ENCODE results near the gene KRT13. TPM values are rescaled to one million over a fixed set of nuclear protein-coding genes. Genes with fewer than 3 reads are reported as not detected.

Gene KRT13
- total and polyA plus RNA-seq, 2 of the 4 experiments (the other 2 are of a cell fraction) = 0.18 to 0.56 TPM

DNA sequence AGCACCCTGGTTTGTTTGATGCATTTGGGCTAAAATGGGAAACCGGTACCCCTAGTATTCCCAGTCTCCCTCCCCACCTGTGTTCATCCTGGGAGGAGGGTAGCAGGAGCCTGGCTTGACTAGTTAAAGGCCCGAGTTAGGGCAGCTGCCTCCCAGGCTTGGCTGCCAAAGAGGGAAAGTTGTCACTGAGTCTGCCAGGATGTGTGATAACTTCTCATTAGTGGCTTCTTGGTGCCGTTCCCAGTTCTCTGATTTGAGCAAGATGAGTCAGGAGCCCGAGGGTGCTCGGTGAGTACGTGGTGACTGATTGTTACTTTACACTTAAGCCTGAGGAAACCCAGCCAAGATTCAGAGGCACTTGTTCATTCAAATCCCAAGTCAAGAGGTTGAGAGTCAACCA, 40.7 kb downstream of the KRT13 start:
- H3K4me2 ChIP-seq (ENCODE audit: low read depth, low read length) = no peak overlapping the region
- H2AFZ ChIP-seq (replicated peaks; ENCODE audit: low read length, poor library complexity) = peak overlapping the region; percentile 17
- in situ Hi-C loops (cut with MboI; ENCODE audit: low sequenced_read_pairs) (no loop called here), intact Hi-C loops (cut with micrococcal nuclease) (no loop called here), dilution Hi-C loops (cut with HindIII; ENCODE audit: low sequenced_read_pairs, unreplicated experiment) (no loop called here)
- peak overlapping the region; percentile 24; the same call in 1 of the 3 replicates for H2BK15ac ChIP-seq (ENCODE audit: low read depth, low read length)
- no TSS peak for BruUV-seq (replicated peaks)
- H2AK5ac ChIP-seq (ENCODE audit: low read depth, low read length) = no peak overlapping the region; the same call in 1 of the 2 replicates
- H3K36me3 ChIP-seq (ENCODE audit: control insufficient read depth, insufficient read depth, low read length) = no peaks in the 10 kb centered on the region
- no peak overlapping the region for H2BK5ac ChIP-seq (ENCODE audit: low read depth, low read length, poor library complexity, severe bottlenecking)
- peaks cover 25% of the 10 kb centered on the region for H3K27me3 ChIP-seq (ENCODE audit: control insufficient read depth, insufficient read depth, low read length)
- DNase-seq (peak; percentile 91), ATAC-seq (ENCODE audit: low read depth) (peak; percentile 85)
- no peak overlapping the region for H3K4me3 ChIP-seq (ENCODE audit: insufficient read depth, low read depth, low read length)
- ChIA-PET POLR2A (ENCODE audit: unreplicated experiment) (no interaction called here), CTCF (no interaction called here)
- WGBS, 2 experiments (ENCODE audit: extremely low coverage in 2 of 2, insufficient read length in 1 of 2) = 0% methylated on average over 4 of the region's 6 CpGs; no CpG with 5 or more reads in 1 of the 2 experiments
- H3K9me1 ChIP-seq (ENCODE audit: insufficient read depth, low read length) = no peaks in the 10 kb centered on the region
- H3K9me3 ChIP-seq (ENCODE audit: control insufficient read depth, insufficient read depth, low read length) = peaks cover 10% of the 10 kb centered on the region
- TF ChIP-seq BHLHE40 (IDR thresholded peaks at IDR 0.05; ENCODE audit: low read depth, low read length) = peak; percentile 59
- TF ChIP-seq POLR2A (IDR thresholded peaks at IDR 0.05; ENCODE audit: low read depth, low read length) = no peak
- no peak for TF ChIP-seq ELK1 (IDR thresholded peaks at IDR 0.05; ENCODE audit: borderline replicate concordance, low read depth, low read length)
- peak; percentile 69 for TF ChIP-seq FOS (IDR thresholded peaks at IDR 0.05; ENCODE audit: low read depth, low read length)
- no peak for TF ChIP-seq SMC3 (IDR thresholded peaks at IDR 0.05; ENCODE audit: low read depth, low read length)
- H4K20me1 ChIP-seq (ENCODE audit: insufficient read depth, low read length) = no peaks in the 10 kb centered on the region; the same call in 1 of the 2 replicates
- no peak overlapping the region for H3K9ac ChIP-seq (ENCODE audit: low read depth, low read length)
- H3K56ac ChIP-seq (ENCODE audit: extremely low read depth, insufficient read depth, low read length) = no peak overlapping the region
- peak overlapping the region; percentile 45; the same call in 1 of the 2 replicates for H3K4ac ChIP-seq (ENCODE audit: low read depth, low read length)
- H3K18ac ChIP-seq (ENCODE audit: low read depth, low read length) = no peak overlapping the region
- H3K14ac ChIP-seq (replicated peaks; ENCODE audit: low read depth, low read length) = 0 out of 2 replicates have a peak overlapping the region, but pooled peaks have one; percentile 39
- peak overlapping the region; percentile 85 for H2AK9ac ChIP-seq (replicated peaks; ENCODE audit: low read depth, low read length, poor library complexity)
- peaks cover 8% of the 10 kb centered on the region for H3K4me1 ChIP-seq (ENCODE audit: control insufficient read depth, insufficient read depth, low read length)
- no peak overlapping the region for H2BK20ac ChIP-seq (ENCODE audit: low read depth, low read length)
- H2BK120ac ChIP-seq (ENCODE audit: low read depth, low read length) = no peak overlapping the region
- H4K5ac ChIP-seq (ENCODE audit: low read depth, low read length) = no peak overlapping the region
- H3K23ac ChIP-seq (ENCODE audit: low read depth, low read length) = no peak overlapping the region
- no peaks in the 10 kb centered on the region for H3K79me1 ChIP-seq (ENCODE audit: low read depth in 1 of 2, low read length in 2 of 2)
- H4K91ac ChIP-seq (ENCODE audit: insufficient read depth, low read depth, low read length) = no peak overlapping the region
- 0 out of 4 replicates have a peak overlapping the region, but pooled peaks of 1 of the 2 experiments have one; percentile 19 for H4K8ac ChIP-seq (ENCODE audit: low read depth in 2 of 2, low read length in 2 of 2)
- no peak overlapping the region for H3K27ac ChIP-seq (ENCODE audit: insufficient read depth, low read length)

All from IMR-90 (cell line).